Stimulated activated CD4-positive, alpha-beta T cell treated with anti-CD3 and anti-CD28 coated beads, Interleukin-2, amount 100 ng/mL, for 24 hours (primary cell): ENCODE results near the gene MIS18A.

Experiments
- DNase-seq, 2 donors: peaks; one replicate each; pipeline ENCODE4 v3.0.0-alpha.2; 2020

MIS18A gene, protein sequence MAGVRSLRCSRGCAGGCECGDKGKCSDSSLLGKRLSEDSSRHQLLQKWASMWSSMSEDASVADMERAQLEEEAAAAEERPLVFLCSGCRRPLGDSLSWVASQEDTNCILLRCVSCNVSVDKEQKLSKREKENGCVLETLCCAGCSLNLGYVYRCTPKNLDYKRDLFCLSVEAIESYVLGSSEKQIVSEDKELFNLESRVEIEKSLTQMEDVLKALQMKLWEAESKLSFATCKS

GRCh38 chr21:32278518-32279376, at the start of gene MIS18A:
Gene MIS18A, minus strand, starts transcription at chr21:32279049. Its CDS starts 35 bp downstream, at chr21:32279014.
- DNase-seq, result peak; percentile 99

DNA sequence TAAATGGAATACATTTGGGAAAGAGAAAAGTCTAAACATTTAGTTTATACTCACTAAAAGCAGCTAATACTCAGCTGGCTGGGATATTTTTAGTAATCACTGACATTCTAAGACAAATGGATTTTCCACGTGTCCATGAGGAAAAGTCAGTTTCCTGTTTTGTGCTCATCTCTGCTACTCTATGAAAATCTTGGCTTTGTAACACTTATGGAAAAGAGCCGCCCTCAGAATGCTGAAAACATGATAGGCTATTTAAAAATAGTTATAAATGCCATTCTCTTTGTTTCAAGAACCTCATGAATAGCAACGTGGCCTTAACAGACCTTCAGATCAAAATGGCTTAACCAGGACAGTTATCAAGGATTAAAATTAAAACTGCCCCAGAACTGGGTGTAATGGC, 49.7 kb upstream of the MIS18A start:
- no peak for DNase-seq

DNA sequence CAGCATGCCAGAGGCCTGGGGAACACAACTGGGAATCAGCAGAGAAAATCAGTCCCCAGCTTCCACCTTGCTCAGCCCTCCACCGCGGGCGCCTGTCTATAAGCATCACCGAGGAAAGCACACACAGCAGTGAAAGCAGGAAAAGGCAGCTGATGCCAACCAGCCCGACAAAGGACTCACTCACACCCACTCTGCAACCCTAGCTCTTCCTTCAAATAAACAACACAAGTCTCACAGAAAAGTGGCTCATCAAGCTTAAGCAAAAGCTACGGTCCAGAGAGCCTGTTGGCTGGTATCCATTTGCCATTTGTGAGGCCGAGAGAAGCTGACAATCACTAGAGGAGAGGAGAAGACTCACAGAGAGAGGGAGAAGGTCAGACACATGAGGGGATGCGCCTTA, 46.9 kb upstream of the MIS18A start:
- DNase-seq, result no peak

GRCh38 chr21:32322676-32323075, 43.8 kb upstream of the MIS18A start:
- no peak for DNase-seq

- no peak for DNase-seq
Observed at GRCh38 chr21:32322103-32322502, 43.3 kb upstream of the MIS18A start.

- no peak for DNase-seq
Observed at GRCh38 chr21:32321480-32321879, 42.6 kb upstream of the MIS18A start.

DNA sequence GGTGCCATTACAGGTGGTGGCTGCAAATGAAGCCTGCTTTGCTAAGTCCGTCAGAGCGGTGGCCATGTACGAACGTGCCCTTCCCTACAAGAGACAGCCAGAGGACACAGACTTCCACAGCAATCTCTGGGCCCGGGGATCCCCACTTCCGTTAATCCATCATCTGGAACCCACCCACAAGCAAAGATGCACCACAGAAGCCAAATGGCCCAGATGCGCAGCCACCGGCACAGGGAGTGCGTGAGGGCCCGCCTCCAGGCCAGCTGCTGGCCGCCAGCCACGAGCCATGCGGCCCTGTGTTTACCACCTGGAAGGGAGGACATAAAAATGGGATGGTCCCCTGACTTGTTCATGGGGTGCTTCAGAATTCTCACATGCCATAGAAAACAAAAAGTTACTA, 41.9 kb upstream of the MIS18A start:
- no peak for DNase-seq

- no peak for DNase-seq
Observed at GRCh38 chr21:32320059-32320458, 41.2 kb upstream of the MIS18A start.

DNA sequence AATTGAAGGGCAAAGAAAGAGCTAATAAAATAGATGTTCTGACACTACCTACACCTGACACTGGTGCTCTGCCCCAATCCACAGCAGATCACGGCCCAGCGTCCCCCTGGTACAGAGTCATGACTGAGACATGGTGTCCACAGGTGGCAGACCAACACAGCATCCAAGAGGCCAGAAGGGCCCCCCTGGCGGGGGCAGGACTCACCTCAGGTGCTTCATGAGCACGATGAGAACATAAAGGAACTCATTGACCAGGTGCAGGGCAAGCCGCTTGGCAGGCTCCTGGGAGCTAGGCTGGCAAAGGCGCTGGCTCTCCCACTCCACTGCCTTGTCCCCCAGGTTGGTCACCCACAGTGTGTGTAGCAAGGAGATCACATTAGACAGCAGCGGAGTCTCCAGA, 40.2 kb upstream of the MIS18A start:
- DNase-seq, result no peak

DNA sequence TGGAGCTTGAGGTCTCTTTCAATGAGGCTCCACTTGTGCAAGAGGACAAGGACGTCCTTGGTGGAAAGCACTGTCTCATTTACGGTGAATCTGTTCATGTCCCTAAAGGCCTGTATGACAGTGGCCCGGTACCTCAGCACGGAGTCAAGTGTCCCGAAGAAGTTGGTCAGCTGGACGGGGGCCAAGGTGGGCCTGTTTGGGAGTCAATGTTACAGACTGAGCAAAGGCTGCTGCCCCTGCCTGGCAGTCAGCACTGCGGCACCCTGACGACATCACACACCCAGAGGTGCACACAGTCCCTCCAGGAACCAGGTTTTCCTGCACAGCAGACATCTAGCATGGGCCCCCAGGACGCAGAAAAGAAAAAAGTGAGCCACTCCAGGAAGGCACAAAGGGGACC, 38.9 kb upstream of the MIS18A start:
- no peak for DNase-seq

DNA sequence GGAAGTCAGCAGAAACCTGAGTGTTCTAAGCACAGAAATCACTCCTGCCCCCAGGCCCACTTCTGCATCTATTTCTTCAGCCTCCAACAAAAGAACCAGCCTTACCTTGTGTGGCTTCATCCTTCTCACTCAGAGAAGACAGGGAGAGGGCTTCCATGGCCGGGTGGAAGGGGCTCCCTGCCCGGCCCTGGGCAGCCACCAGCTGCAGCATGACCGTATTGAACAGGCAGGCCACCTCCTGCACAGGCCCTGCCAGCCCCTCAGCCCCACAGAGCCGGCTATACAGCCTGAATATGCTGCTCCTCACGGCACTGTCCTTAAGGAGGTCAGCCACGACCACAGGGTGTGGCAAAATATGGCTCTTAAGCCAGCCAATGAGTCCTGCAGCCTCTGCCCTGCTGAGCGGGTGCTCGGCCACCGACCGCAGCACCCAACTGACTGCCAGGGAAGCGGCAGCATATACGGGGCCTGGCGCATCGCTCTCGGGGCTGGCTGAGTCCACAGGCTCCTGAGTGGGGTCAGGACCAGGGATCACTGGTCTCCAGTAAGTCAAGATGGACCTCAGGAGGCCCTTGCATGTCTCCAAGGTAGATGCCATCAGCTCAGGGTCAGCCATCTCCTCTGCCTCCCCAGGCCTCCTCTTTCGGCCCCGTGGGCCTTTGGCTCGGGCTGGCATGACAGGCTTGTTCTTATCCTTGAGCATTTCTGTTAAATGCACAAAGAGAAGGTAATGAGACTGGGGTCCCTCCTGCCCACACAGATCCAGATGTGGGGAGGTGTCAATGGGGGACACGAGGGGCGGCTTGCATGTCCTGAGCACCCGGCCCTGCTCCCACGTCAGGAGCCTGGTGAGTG, 37.7 kb upstream of the MIS18A start:
- no peak for DNase-seq

DNA sequence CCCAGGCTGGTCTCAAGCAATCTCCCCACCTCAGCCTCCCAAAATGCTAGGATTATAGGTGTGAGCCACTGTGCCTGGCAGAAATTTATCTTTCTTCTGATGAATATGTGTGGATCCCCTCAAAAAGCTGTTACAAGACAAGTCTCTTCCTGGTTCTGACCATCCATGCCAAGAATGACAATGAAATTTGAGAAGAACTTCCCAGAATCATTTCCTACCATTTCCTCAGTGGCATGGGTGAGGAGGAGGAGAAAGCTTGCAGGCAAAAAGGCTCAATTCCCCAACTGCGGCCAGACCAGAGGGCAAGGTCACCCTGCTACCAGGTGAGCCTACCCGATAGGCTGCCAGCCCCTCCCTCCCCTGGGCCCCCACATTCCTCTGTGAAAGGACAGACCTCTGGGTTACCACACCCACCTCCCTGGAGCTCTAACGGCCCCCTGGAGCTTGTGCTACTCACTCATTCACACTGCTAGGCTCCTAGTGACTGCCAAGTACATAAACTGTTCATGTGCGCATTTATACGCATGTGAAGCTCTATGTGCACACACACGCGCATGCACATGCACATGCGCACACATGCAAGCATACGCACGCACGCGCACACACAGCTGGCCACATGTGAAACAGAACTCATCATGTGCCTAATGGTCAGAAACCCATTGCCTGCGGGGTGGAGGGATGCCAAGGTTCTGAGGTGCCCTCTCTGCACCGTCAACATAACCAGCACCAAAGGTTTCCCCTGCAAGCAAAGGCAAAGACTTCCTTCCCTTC, 36.8 kb upstream of the MIS18A start:
- DNase-seq, result no peak

GRCh38 chr21:32314806-32315205, 36.0 kb upstream of the MIS18A start:
- DNase-seq, result no peak

GRCh38 chr21:32312976-32313375, 34.1 kb upstream of the MIS18A start:
- DNase-seq, result no peak

DNA sequence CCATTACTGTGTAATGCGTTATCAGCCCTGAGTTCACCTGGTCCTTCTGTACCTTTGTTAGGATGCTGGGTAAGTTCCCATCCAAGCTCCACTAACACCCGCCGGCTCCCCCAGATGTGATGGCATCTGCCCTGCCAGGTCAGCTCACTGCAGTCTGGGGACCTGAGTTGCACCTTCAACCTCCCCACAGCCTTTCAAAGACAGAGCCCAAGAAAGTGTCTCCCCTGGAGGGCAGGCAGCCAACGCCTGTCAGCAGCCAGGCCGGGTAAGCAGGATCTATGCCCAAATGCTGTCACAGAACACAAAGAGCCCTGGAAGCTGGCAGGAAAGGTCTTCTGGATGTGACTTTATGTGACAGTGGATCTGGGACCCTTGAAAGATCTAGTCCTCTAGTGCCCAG, 33.5 kb upstream of the MIS18A start:
- DNase-seq, result no peak

- no peak for DNase-seq
Observed at GRCh38 chr21:32311621-32312020, 32.8 kb upstream of the MIS18A start.

- DNase-seq, result peak in 1 of 2 donors; percentile 20
Observed at GRCh38 chr21:32310976-32311375, 32.1 kb upstream of the MIS18A start.

DNA sequence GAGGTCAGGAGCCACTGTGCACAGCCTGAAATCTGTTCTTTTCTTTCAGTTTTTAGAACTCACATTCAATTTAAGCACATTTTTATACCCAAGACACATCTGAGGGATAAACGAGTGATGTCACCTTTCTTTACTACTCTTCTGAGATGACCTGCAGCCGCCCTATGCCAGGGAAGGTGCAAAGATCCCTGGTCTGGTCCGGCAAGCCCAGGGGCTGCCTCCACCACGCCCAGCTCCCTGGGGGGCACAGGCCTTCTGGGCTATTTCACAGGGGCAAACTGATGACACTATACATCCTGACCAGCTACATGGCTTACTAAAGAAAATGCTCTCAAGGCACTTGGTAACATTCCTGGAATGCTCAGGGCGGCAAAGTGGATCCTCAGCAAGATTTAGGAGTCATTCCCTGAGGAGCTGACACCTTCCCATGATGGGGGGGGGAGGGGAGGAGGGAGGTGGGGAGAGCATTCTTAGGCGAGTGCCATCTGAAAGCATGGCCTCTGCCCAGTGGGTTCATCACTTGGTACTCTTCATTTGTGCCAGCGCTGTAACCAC, 31.1 kb upstream of the MIS18A start:
- no peak for DNase-seq

GRCh38 chr21:32308696-32309095, 29.8 kb upstream of the MIS18A start:
- DNase-seq, result no peak

- DNase-seq, result no peak
Observed at GRCh38 chr21:32307706-32308105, 28.9 kb upstream of the MIS18A start.

GRCh38 chr21:32306021-32306780, 27.4 kb upstream of the MIS18A start:
- DNase-seq, result no peak

GRCh38 chr21:32304998-32305397, 26.1 kb upstream of the MIS18A start:
- DNase-seq, result no peak
